Measurements from ENCODE around the gene NSD2. TPM values are rescaled to one million over a fixed set of nuclear protein-coding genes. Genes with fewer than 3 reads are reported as not detected.
A peak's percentile ranks its signal among the peaks of the same experiment; 100 is the strongest.

Gene NSD2
- polyA plus RNA-seq, 1 donor (not counting 4 experiments of a cell fraction or from before 2014, with no cell fraction given), result 22.6 TPM

- peak overlapping the region; percentile 83 to 100 (median 85) for H3K4me3 ChIP-seq (ENCODE audit: control insufficient read depth in 2 of 3, extremely low read depth in 1 of 3, insufficient read depth in 2 of 3, low read depth in 1 of 3, low read length in 3 of 3)
- peak overlapping the region; percentile 95 for H3K9ac ChIP-seq (ENCODE audit: control insufficient read depth, extremely low read depth, insufficient read depth, low read length)
- peaks cover 51% of the 10 kb centered on the region for H3K79me2 ChIP-seq (ENCODE audit: control insufficient read depth, insufficient read depth, low read length)
- DNase-seq (ENCODE audit: low read depth, low spot score) (no peak), FAIRE-seq (no peak)
- H3K4me1 ChIP-seq (ENCODE audit: control insufficient read depth, extremely low read depth, insufficient read depth, low read length), result peaks cover 17% of the 10 kb centered on the region
- dilution Hi-C loops (cut with MboI; ENCODE audit: extremely low pct_ligation_motif_present, low sequenced_read_pairs), result no loop called here
- peak overlapping the region; percentile 100 for H2AFZ ChIP-seq (ENCODE audit: control insufficient read depth, low read length)
- H3K4me2 ChIP-seq (ENCODE audit: control insufficient read depth, extremely low read depth, insufficient read depth, low read depth, low read length), result peak overlapping the region; percentile 91
- no peaks in the 10 kb centered on the region for H3K9me3 ChIP-seq (ENCODE audit: control insufficient read depth, low read depth, low read length)
- H3K9me1 ChIP-seq (ENCODE audit: control insufficient read depth, extremely low read depth, insufficient read depth, low read length), result no peaks in the 10 kb centered on the region
- H3K27me3 ChIP-seq (ENCODE audit: control insufficient read depth, extremely low read depth, insufficient read depth, low read length), result no peaks in the 10 kb centered on the region
- peaks cover 0 to 4% of the 10 kb centered on the region in 2 experiments for H3K36me3 ChIP-seq (ENCODE audit: control insufficient read depth in 2 of 2, extremely low read depth in 1 of 2, insufficient read depth in 2 of 2, low read length in 2 of 2)
- TF ChIP-seq CTCF (optimal IDR thresholded peaks at IDR 0.05 in 1 of 3, IDR thresholded peaks at IDR 0.05 in 1 of 3, conservative IDR thresholded peaks at IDR 0.05 in 1 of 3; ENCODE audit: extremely low read depth in 1 of 3, insufficient read depth in 2 of 3, low read length in 3 of 3) (no peak), EZH2 (IDR thresholded peaks at IDR 0.05; ENCODE audit: low read length) (no peak)
- H4K20me1 ChIP-seq (ENCODE audit: control insufficient read depth, extremely low read depth, insufficient read depth, low read length), result no peaks in the 10 kb centered on the region
- H3K27ac ChIP-seq (ENCODE audit: control insufficient read depth, insufficient read depth, low read length), result peak overlapping the region; percentile 96
Measured at GRCh38 chr4:2007804-2008670, 136.8 kb downstream of the NSD2 start.

- no peak for TF ChIP-seq CTCF (optimal IDR thresholded peaks at IDR 0.05 in 1 of 3, IDR thresholded peaks at IDR 0.05 in 1 of 3, conservative IDR thresholded peaks at IDR 0.05 in 1 of 3; ENCODE audit: extremely low read depth in 1 of 3, insufficient read depth in 2 of 3, low read length in 3 of 3)
- TF ChIP-seq EZH2 (IDR thresholded peaks at IDR 0.05; ENCODE audit: low read length), result no peak
- H3K27me3 ChIP-seq (ENCODE audit: control insufficient read depth, extremely low read depth, insufficient read depth, low read length), result no peaks in the 10 kb centered on the region
- H3K27ac ChIP-seq (ENCODE audit: control insufficient read depth, insufficient read depth, low read length), result peak overlapping the region; percentile 96
- H3K9ac ChIP-seq (ENCODE audit: control insufficient read depth, extremely low read depth, insufficient read depth, low read length), result peak overlapping the region; percentile 95
- no peak for DNase-seq (ENCODE audit: low read depth, low spot score)
- no peaks in the 10 kb centered on the region for H4K20me1 ChIP-seq (ENCODE audit: control insufficient read depth, extremely low read depth, insufficient read depth, low read length)
- no peak overlapping the region for H3K4me2 ChIP-seq (ENCODE audit: control insufficient read depth, extremely low read depth, insufficient read depth, low read depth, low read length)
- peaks cover 46% of the 10 kb centered on the region for H3K79me2 ChIP-seq (ENCODE audit: control insufficient read depth, insufficient read depth, low read length)
- peaks cover 0 to 4% of the 10 kb centered on the region in 2 experiments for H3K36me3 ChIP-seq (ENCODE audit: control insufficient read depth in 2 of 2, extremely low read depth in 1 of 2, insufficient read depth in 2 of 2, low read length in 2 of 2)
- dilution Hi-C loops (cut with MboI; ENCODE audit: extremely low pct_ligation_motif_present, low sequenced_read_pairs), result no loop called here
- FAIRE-seq, result no peak
- peak overlapping the region; percentile 100 for H2AFZ ChIP-seq (ENCODE audit: control insufficient read depth, low read length)
- H3K4me1 ChIP-seq (ENCODE audit: control insufficient read depth, extremely low read depth, insufficient read depth, low read length), result peaks cover 17% of the 10 kb centered on the region
- H3K9me1 ChIP-seq (ENCODE audit: control insufficient read depth, extremely low read depth, insufficient read depth, low read length), result no peaks in the 10 kb centered on the region
- no peaks in the 10 kb centered on the region for H3K9me3 ChIP-seq (ENCODE audit: control insufficient read depth, low read depth, low read length)
- H3K4me3 ChIP-seq (ENCODE audit: control insufficient read depth in 2 of 3, extremely low read depth in 1 of 3, insufficient read depth in 2 of 3, low read depth in 1 of 3, low read length in 3 of 3), result peak overlapping the region; percentile 83 to 100 (median 85)
Measured at GRCh38 chr4:2008671-2008920, 137.4 kb downstream of the NSD2 start.
